GM12878 (cell line): ENCODE data around the gene OR52E6.

ENCODE experiments used
- ETV6 ChIP-seq, 2 experiments: fragments of 450-650 bp in 1 of 2; IDR thresholded peaks in 1 of 2; conservative IDR thresholded peaks in 1 of 2; 2 replicates each; pipeline ENCODE4 v1.6.1; 2014; ENCODE audit warnings: antibody characterized with exemption in 1 of 2, borderline replicate concordance in 1 of 2, low read depth in 1 of 2, mild to moderate bottlenecking in 1 of 2, moderate library complexity in 1 of 2
- RAD51 ChIP-seq: fragments of 450-650 bp; IDR thresholded peaks from 2 replicates; pipeline ENCODE4 v1.6.1; 2016; ENCODE audit warnings: moderate library complexity, mild to moderate bottlenecking, inconsistent platforms

DNA sequence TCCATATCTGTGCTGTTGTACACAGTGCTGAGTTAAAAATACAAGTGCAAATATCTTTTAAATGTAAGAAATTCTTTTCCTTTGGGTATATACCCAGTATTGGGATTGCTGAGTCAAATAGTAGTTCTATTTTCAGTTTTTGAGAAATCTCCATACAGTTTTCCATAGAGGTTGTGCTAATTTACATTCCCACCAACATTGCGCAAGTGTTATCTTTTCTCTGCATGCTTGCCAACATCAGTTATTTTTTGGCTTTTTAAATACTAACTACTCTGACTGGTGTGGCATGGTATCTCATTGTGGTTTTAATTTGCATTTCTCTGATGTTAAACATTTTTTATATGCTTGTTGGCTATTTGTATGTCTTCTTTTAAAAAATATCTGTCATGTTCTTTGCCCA is 9.3 kb upstream of the OR52E6 start:
- TF ChIP-seq ETV6 (conservative IDR thresholded peaks at IDR 0.05 in 1 of 2, IDR thresholded peaks at IDR 0.05 in 1 of 2; ENCODE audit: borderline replicate concordance in 1 of 2, low read depth in 1 of 2) (no peak), RAD51 (no peak)
